H9 (cell line): ENCODE measurements around the gene SHISA8. TPM values are rescaled to one million over a fixed set of nuclear protein-coding genes. Genes with fewer than 3 reads are reported as not detected.

Source experiments
- DNase-seq: peaks from one replicate; pipeline ENCODE4 v3.0.0-alpha.2; 2017
- H2AFZ ChIP-seq: one replicate; pipeline ENCODE4 v1.6.1; 2013; ENCODE audit warnings: mild to moderate bottlenecking, low read length, control low read depth, moderate library complexity
- H2AK5ac ChIP-seq: 2 replicates; pipeline ENCODE4 v1.6.1; 2013; ENCODE audit warnings: low read length, control low read depth, mixed read lengths; ENCODE audit not compliant: insufficient read length
- H2BK120ac ChIP-seq: one replicate; pipeline ENCODE4 v1.6.1; 2013; ENCODE audit warnings: low read depth, mild to moderate bottlenecking, low read length, control low read depth, inconsistent platforms; ENCODE audit not compliant: poor library complexity, severe bottlenecking
- H2BK12ac ChIP-seq: 2 replicates; pipeline ENCODE4 v1.6.1; 2013; ENCODE audit warnings: low read length, control low read depth, mixed read lengths, low read depth; ENCODE audit not compliant: insufficient read length
- H2BK15ac ChIP-seq: 2 replicates; pipeline ENCODE4 v1.6.1; 2013; ENCODE audit warnings: low read depth, low read length, control low read depth
- H2BK20ac ChIP-seq: one replicate; pipeline ENCODE4 v1.6.1; 2013; ENCODE audit warnings: low read depth, mild to moderate bottlenecking, low read length, control low read depth, inconsistent platforms; ENCODE audit not compliant: poor library complexity, severe bottlenecking
- H2BK5ac ChIP-seq: 2 replicates; pipeline ENCODE4 v1.6.1; 2013; ENCODE audit warnings: low read length, control low read depth, mixed read lengths; ENCODE audit not compliant: insufficient read length
- H3K14ac ChIP-seq: 2 replicates; pipeline ENCODE4 v1.6.1; 2013; ENCODE audit warnings: low read length, control low read depth; ENCODE audit not compliant: insufficient read depth
- H3K18ac ChIP-seq: 2 replicates; pipeline ENCODE4 v1.6.1; 2013; ENCODE audit warnings: low read depth, mild to moderate bottlenecking, mixed read lengths, low read length, control low read depth; ENCODE audit not compliant: insufficient read length
- H3K23ac ChIP-seq: 2 replicates; pipeline ENCODE4 v1.6.1; 2013; ENCODE audit warnings: low read length, control low read depth, mixed read lengths, low read depth; ENCODE audit not compliant: insufficient read length
- H3K23me2 ChIP-seq: 2 replicates; pipeline ENCODE4 v1.6.1; 2013; ENCODE audit warnings: low read depth, mild to moderate bottlenecking, mixed read lengths, low read length, control low read depth; ENCODE audit not compliant: insufficient read length, poor library complexity, severe bottlenecking
- H3K27ac ChIP-seq: 2 replicates; pipeline ENCODE4 v1.5.1; 2013; ENCODE audit warnings: low read length, control low read depth, mixed read lengths, low read depth; ENCODE audit not compliant: insufficient read length
- H3K27me3 ChIP-seq: 2 replicates; pipeline ENCODE4 v1.6.1; 2013; ENCODE audit warnings: low read length, control low read depth, inconsistent platforms; ENCODE audit not compliant: insufficient read depth
- H3K4ac ChIP-seq: 2 replicates; pipeline ENCODE4 v1.6.1; 2013; ENCODE audit warnings: low read depth, mild to moderate bottlenecking, control low read depth, inconsistent platforms, low read length, moderate library complexity
- H3K4me1 ChIP-seq: 2 replicates; pipeline ENCODE4 v1.6.1; 2013; ENCODE audit warnings: low read length, control low read depth, inconsistent platforms; ENCODE audit not compliant: insufficient read depth
- H3K4me2 ChIP-seq: 2 replicates; pipeline ENCODE4 v1.6.1; 2013; ENCODE audit warnings: low read length, control low read depth, mixed read lengths; ENCODE audit not compliant: insufficient read length, insufficient read depth
- H3K56ac ChIP-seq: 2 replicates; pipeline ENCODE4 v1.6.1; 2013; ENCODE audit warnings: low read depth, mild to moderate bottlenecking, mixed read lengths, low read length, control low read depth; ENCODE audit not compliant: insufficient read length
- H3K79me1 ChIP-seq: 2 replicates; pipeline ENCODE4 v1.6.1; 2013; ENCODE audit warnings: low read depth, mild to moderate bottlenecking, moderate library complexity, low read length, control low read depth, inconsistent platforms; ENCODE audit not compliant: insufficient read depth, poor library complexity, severe bottlenecking
- H3K79me2 ChIP-seq: 2 replicates; pipeline ENCODE4 v1.6.1; 2013; ENCODE audit warnings: low read length, control low read depth, inconsistent platforms; ENCODE audit not compliant: insufficient read depth
- H3K9ac ChIP-seq: 2 replicates; pipeline ENCODE4 v1.6.1; 2013; ENCODE audit warnings: low read length, control low read depth, mixed read lengths; ENCODE audit not compliant: insufficient read length; ENCODE audit errors: extremely low read depth
- H3K9me3 ChIP-seq: one replicate; pipeline ENCODE4 v1.6.1; 2013; ENCODE audit warnings: low read depth, low read length, inconsistent platforms; ENCODE audit not compliant: control insufficient read depth
- H3T11ph ChIP-seq: one replicate; pipeline ENCODE4 v1.6.1; 2013; ENCODE audit warnings: mild to moderate bottlenecking, low read length, control low read depth, inconsistent platforms
- H4K20me1 ChIP-seq: one replicate; pipeline ENCODE4 v1.6.1; 2013; ENCODE audit not compliant: control insufficient read depth, insufficient read length, insufficient read depth
- H4K5ac ChIP-seq: 2 replicates; pipeline ENCODE4 v1.6.1; 2013; ENCODE audit warnings: low read depth, mild to moderate bottlenecking, mixed read lengths, low read length, control low read depth; ENCODE audit not compliant: insufficient read length
- H4K8ac ChIP-seq: replicated peaks from 2 replicates; pipeline ENCODE4 v1.6.1; 2013; ENCODE audit warnings: low read length, control low read depth, mixed read lengths, low read depth; ENCODE audit not compliant: insufficient read length
- H4K91ac ChIP-seq: 2 replicates; pipeline ENCODE4 v1.6.1; 2013; ENCODE audit warnings: low read depth, mild to moderate bottlenecking, moderate library complexity, mixed read lengths, low read length, control low read depth; ENCODE audit not compliant: insufficient read length
- H3K27ac Mint-ChIP-seq, 3 experiments: 2 replicates in 2 of 3; 3 replicates in 1 of 3; pipeline ENCODE4 v1.8.0; 2020 to 2021; ENCODE audit warnings: mixed read lengths in 3 of 3, mild to moderate bottlenecking in 1 of 3, moderate library complexity in 1 of 3
- H3K27me3 Mint-ChIP-seq: 2 replicates; pipeline ENCODE4 v1.8.0; 2021; ENCODE audit warnings: low read depth, mild to moderate bottlenecking, moderate library complexity, mixed read lengths
- H3K36me3 Mint-ChIP-seq, 3 experiments: 2 replicates in 2 of 3; 3 replicates in 1 of 3; pipeline ENCODE4 v1.8.0; 2020 to 2021; ENCODE audit warnings: low read depth in 3 of 3, mixed read lengths in 3 of 3; ENCODE audit not compliant: insufficient read depth in 1 of 3
- H3K4me1 Mint-ChIP-seq, 2 experiments: 2 replicates each; pipeline ENCODE4 v1.8.0; 2020; ENCODE audit warnings: mixed read lengths in 2 of 2
- H3K4me3 Mint-ChIP-seq, 2 experiments: 2 replicates in 1 of 2; 3 replicates in 1 of 2; pipeline ENCODE4 v1.8.0; 2020 to 2021; ENCODE audit warnings: mild to moderate bottlenecking in 2 of 2, mixed read lengths in 2 of 2, moderate library complexity in 1 of 2
- H3K9me3 Mint-ChIP-seq, 2 experiments: 2 replicates in 1 of 2; 3 replicates in 1 of 2; pipeline ENCODE4 v1.8.0; 2020; ENCODE audit warnings: mild to moderate bottlenecking in 2 of 2, mixed read lengths in 2 of 2, moderate library complexity in 1 of 2
- WGBS: extraction: QIAGEN DNeasy Blood & Tissue Kit; methylation state at CpG from one replicate; pipeline ENCODE4 v1.1.7; 2013; ENCODE audit warnings: missing lambda C conversion rate, low lambda C conversion rate, mixed read lengths; ENCODE audit not compliant: insufficient read length; ENCODE audit errors: extremely low coverage; 5-methylcytosine and 5-hydroxymethylcytosine counted together
- total RNA-seq: library from RNA; stranded (reverse); gene quantifications from 2 replicates; pipeline ENCODE4 v1.2.1, GENCODE V29; 2021
- TF ChIP-seq, protein P1 (sequence below): fragments of 200-600 bp; sonication (generic); conservative IDR thresholded peaks from 3 replicates; pipeline ENCODE4 v1.8.0; 2021; ENCODE audit warnings: antibody characterized with exemption, mild to moderate bottlenecking

Gene SHISA8
- total RNA-seq, 1 experiment from 2014 or later = 1.4 TPM

DNA sequence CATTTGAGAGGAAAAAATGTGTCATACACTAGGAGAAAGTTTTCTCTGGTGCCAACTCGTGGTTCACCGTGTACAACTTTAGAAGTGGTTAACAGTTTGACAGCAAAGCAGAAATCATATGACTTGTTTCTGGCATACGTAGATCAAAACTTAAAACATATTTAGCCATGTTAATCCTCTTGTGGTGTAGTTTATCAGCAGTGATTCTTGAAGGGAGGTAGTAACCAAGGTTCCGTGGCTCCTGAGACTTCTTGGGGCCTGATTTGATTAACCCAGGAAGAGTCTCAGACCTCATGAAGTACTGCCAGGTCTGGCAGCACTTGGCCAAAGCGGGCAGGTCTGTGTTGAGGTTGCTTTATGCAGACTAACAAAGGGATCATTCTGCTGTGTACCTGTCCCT, 41.5 kb downstream of the SHISA8 start:
- Histone ChIP-seq H3K27me3 (no peaks in the 10 kb centered on the region), H3K4me1 (no peaks in the 10 kb centered on the region), H2AK5ac (no peak overlapping the region), H4K91ac (no peak overlapping the region), H2BK5ac (no peak overlapping the region), H3K4me2 (no peak overlapping the region), H3K4ac (no peak overlapping the region), H2BK15ac (no peak overlapping the region), H3K23ac (no peak overlapping the region), H3K23me2 (no peaks in the 10 kb centered on the region), H2BK12ac (no peak overlapping the region), H3K79me1 (no peaks in the 10 kb centered on the region), H3K56ac (no peak overlapping the region), H4K5ac (no peak overlapping the region), H3K27ac (no peak overlapping the region), H2AFZ (no peak overlapping the region), H3T11ph (no peak overlapping the region), H4K8ac (no peak overlapping the region), H2BK20ac (no peak overlapping the region), H3K9ac (no peak overlapping the region), H4K20me1 (no peaks in the 10 kb centered on the region), H3K79me2 (no peaks in the 10 kb centered on the region), H2BK120ac (no peak overlapping the region), H3K18ac (no peak overlapping the region), H3K9me3 (no peaks in the 10 kb centered on the region), H3K14ac (no peak overlapping the region)
- H3K9me3 Mint-ChIP-seq = no peaks in the 10 kb centered on the region
- no peaks in the 10 kb centered on the region for H3K4me1 Mint-ChIP-seq
- no peaks in the 10 kb centered on the region for H3K27me3 Mint-ChIP-seq
- DNase-seq = no peak
- TF ChIP-seq, protein P1, sequence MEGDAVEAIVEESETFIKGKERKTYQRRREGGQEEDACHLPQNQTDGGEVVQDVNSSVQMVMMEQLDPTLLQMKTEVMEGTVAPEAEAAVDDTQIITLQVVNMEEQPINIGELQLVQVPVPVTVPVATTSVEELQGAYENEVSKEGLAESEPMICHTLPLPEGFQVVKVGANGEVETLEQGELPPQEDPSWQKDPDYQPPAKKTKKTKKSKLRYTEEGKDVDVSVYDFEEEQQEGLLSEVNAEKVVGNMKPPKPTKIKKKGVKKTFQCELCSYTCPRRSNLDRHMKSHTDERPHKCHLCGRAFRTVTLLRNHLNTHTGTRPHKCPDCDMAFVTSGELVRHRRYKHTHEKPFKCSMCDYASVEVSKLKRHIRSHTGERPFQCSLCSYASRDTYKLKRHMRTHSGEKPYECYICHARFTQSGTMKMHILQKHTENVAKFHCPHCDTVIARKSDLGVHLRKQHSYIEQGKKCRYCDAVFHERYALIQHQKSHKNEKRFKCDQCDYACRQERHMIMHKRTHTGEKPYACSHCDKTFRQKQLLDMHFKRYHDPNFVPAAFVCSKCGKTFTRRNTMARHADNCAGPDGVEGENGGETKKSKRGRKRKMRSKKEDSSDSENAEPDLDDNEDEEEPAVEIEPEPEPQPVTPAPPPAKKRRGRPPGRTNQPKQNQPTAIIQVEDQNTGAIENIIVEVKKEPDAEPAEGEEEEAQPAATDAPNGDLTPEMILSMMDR = no peak
- H3K27ac Mint-ChIP-seq = no peak overlapping the region
- H3K4me3 Mint-ChIP-seq = no peak overlapping the region
- H3K36me3 Mint-ChIP-seq = peaks cover 44 to 88% (median 86%) of the 10 kb centered on the region in 3 experiments; a peak in 6 of 7 replicates
- no CpG with 5 or more reads among the region's 5 CpGs for WGBS
